ENCODE measurements around the gene ZNF684.
A peak's percentile ranks its signal among the peaks of the same experiment; 100 is the strongest.
"Not testable (repeated sequence)": the region's sequence is repeated elsewhere in the genome, so short reads cannot be mapped to it uniquely, and the experiment has no call there.

ZNF684 gene

GRCh38 chr1:40531381-40532061 lies at the start of gene ZNF684:
TSS of gene ZNF684 (plus strand) at chr1:40531637. CDS start at chr1:40533167, 1,530 bp downstream.
- Mint-ChIP-seq H3K4me3 (peak within 1 kb of the TSS; percentile 90), H3K36me3 (peaks cover 6% of the 10 kb centered on the region), H3K4me1 (peaks cover 25% of the 10 kb centered on the region), H3K9me3 (peaks cover 9% of the 10 kb centered on the region), H3K27ac (peak within 1 kb of the TSS; percentile 91)
- ATAC-seq = peak; percentile 98
- DNase-seq (ENCODE audit: low spot score in 2 of 2) = peak; percentile 60 to 90

GRCh38 chr1:40495315-40495903 lies 36.0 kb upstream of the ZNF684 start:
- Mint-ChIP-seq H3K9me3 (peaks cover 37% of the 10 kb centered on the region), H3K4me1 (no peaks in the 10 kb centered on the region), H3K36me3 (peaks cover 47% of the 10 kb centered on the region), H3K27ac (no peak overlapping the region), H3K4me3 (no peak overlapping the region)
- DNase-seq (ENCODE audit: low spot score in 2 of 2) (no peak), ATAC-seq (no peak)

GRCh38 chr1:40502651-40503050 lies 28.8 kb upstream of the ZNF684 start:
- not testable (repeated sequence) for H3K27ac Mint-ChIP-seq; H3K36me3 Mint-ChIP-seq; DNase-seq (ENCODE audit: low spot score in 2 of 2); H3K4me3 Mint-ChIP-seq; ATAC-seq; H3K4me1 Mint-ChIP-seq
- H3K9me3 Mint-ChIP-seq = peaks cover 35% of the 10 kb centered on the region

- peaks cover 12% of the 10 kb centered on the region for H3K4me1 Mint-ChIP-seq
- H3K27ac Mint-ChIP-seq = peak overlapping the region; percentile 91
- H3K9me3 Mint-ChIP-seq = peaks cover 24% of the 10 kb centered on the region
- DNase-seq (ENCODE audit: low spot score in 2 of 2) (no peak), ATAC-seq (no peak)
- peak overlapping the region; percentile 90 for H3K4me3 Mint-ChIP-seq
- peaks cover 13% of the 10 kb centered on the region for H3K36me3 Mint-ChIP-seq
Observed at GRCh38 chr1:40507973-40508372, 23.5 kb upstream of the ZNF684 start.

GRCh38 chr1:40508375-40509341 lies 22.8 kb upstream of the ZNF684 start, which contains the start of gene EXO5:
TSS of gene EXO5 (plus strand) at chr1:40508767. CDS start at chr1:40514545, 5,778 bp downstream.
- H3K4me3 Mint-ChIP-seq = peak within 1 kb of the TSS; percentile 90
- DNase-seq (ENCODE audit: low spot score in 2 of 2) = peak; percentile 74 to 92
- peak within 1 kb of the TSS; percentile 91 for H3K27ac Mint-ChIP-seq
- peaks cover 20% of the 10 kb centered on the region for H3K9me3 Mint-ChIP-seq
- H3K36me3 Mint-ChIP-seq = peaks cover 13% of the 10 kb centered on the region
- ATAC-seq = peak; percentile 100
- peaks cover 12% of the 10 kb centered on the region for H3K4me1 Mint-ChIP-seq

GRCh38 chr1:40519517-40519916 lies 11.9 kb upstream of the ZNF684 start:
- no peak for ATAC-seq
- H3K4me1 Mint-ChIP-seq = no peaks in the 10 kb centered on the region

GRCh38 chr1:40530735-40531380 lies 579 bp upstream of the ZNF684 start:
- peaks cover 13% of the 10 kb centered on the region for H3K9me3 Mint-ChIP-seq
- peaks cover 25% of the 10 kb centered on the region for H3K4me1 Mint-ChIP-seq
- peak overlapping the region; percentile 91 for H3K27ac Mint-ChIP-seq
- H3K36me3 Mint-ChIP-seq = peaks cover 6% of the 10 kb centered on the region
- DNase-seq (ENCODE audit: low spot score in 2 of 2) = peak in 1 of 2 donors; percentile 50
- no peak for ATAC-seq
- H3K4me3 Mint-ChIP-seq = peak overlapping the region; percentile 90

More at GRCh38 chr1:40519517-40519916, 11.9 kb upstream of the ZNF684 start:
- DNase-seq (ENCODE audit: low spot score in 2 of 2) = no peak
- Mint-ChIP-seq H3K9me3 (peaks cover 33% of the 10 kb centered on the region), H3K4me3 (no peak overlapping the region), H3K27ac (no peak overlapping the region), H3K36me3 (no peaks in the 10 kb centered on the region)

GRCh38 chr1:40532062-40532389 lies 589 bp downstream of the ZNF684 start:
- DNase-seq (ENCODE audit: low spot score in 2 of 2) (peak in 1 of 2 donors; percentile 3), ATAC-seq (no peak)
- H3K4me3 Mint-ChIP-seq = peak overlapping the region; percentile 90
- H3K27ac Mint-ChIP-seq = peak overlapping the region; percentile 91
- H3K9me3 Mint-ChIP-seq = peaks cover 9% of the 10 kb centered on the region
- peaks cover 6% of the 10 kb centered on the region for H3K36me3 Mint-ChIP-seq
- H3K4me1 Mint-ChIP-seq = peaks cover 25% of the 10 kb centered on the region

GRCh38 chr1:40532844-40533424 lies 1.5 kb downstream of the ZNF684 start:
- Mint-ChIP-seq H3K4me1 (peaks cover 25% of the 10 kb centered on the region), H3K36me3 (peaks cover 6% of the 10 kb centered on the region), H3K9me3 (peaks cover 9% of the 10 kb centered on the region), H3K27ac (no peak overlapping the region), H3K4me3 (peak overlapping the region; percentile 90)
- DNase-seq (ENCODE audit: low spot score in 2 of 2) (no peak), ATAC-seq (no peak)

- Mint-ChIP-seq H3K4me1 (peaks cover 25% of the 10 kb centered on the region), H3K9me3 (peaks cover 9% of the 10 kb centered on the region), H3K36me3 (peaks cover 6% of the 10 kb centered on the region), H3K4me3 (no peak overlapping the region), H3K27ac (no peak overlapping the region)
- no peak for DNase-seq (ENCODE audit: low spot score in 2 of 2)
- ATAC-seq = no peak
Observed at GRCh38 chr1:40534589-40534988, 3.2 kb downstream of the ZNF684 start.

GRCh38 chr1:40535732-40536131 lies 4.3 kb downstream of the ZNF684 start:
- Mint-ChIP-seq H3K36me3 (peaks cover 6% of the 10 kb centered on the region), H3K4me1 (peaks cover 24% of the 10 kb centered on the region), H3K9me3 (peaks cover 6% of the 10 kb centered on the region), H3K4me3 (no peak overlapping the region), H3K27ac (no peak overlapping the region)
- ATAC-seq = no peak
- no peak for DNase-seq (ENCODE audit: low spot score in 2 of 2)

- H3K27ac Mint-ChIP-seq = no peak overlapping the region
- no peak for ATAC-seq
Observed at GRCh38 chr1:40539338-40539737, 7.9 kb downstream of the ZNF684 start.

GRCh38 chr1:40546957-40547356 lies 15.5 kb downstream of the ZNF684 start:
- peaks cover 11% of the 10 kb centered on the region for H3K9me3 Mint-ChIP-seq
- ATAC-seq (no peak), DNase-seq (ENCODE audit: low spot score in 2 of 2) (no peak)
- no peak overlapping the region for H3K27ac Mint-ChIP-seq
- peaks cover 51% of the 10 kb centered on the region for H3K36me3 Mint-ChIP-seq
- no peak overlapping the region for H3K4me3 Mint-ChIP-seq
- no peaks in the 10 kb centered on the region for H3K4me1 Mint-ChIP-seq

More at GRCh38 chr1:40539338-40539737, 7.9 kb downstream of the ZNF684 start:
- Mint-ChIP-seq H3K36me3 (peaks cover 28% of the 10 kb centered on the region), H3K9me3 (no peaks in the 10 kb centered on the region), H3K4me3 (no peak overlapping the region), H3K4me1 (no peaks in the 10 kb centered on the region)
- no peak for DNase-seq (ENCODE audit: low spot score in 2 of 2)

- H3K9me3 Mint-ChIP-seq = no peaks in the 10 kb centered on the region
- ATAC-seq (no peak), DNase-seq (ENCODE audit: low spot score in 2 of 2) (no peak)
- no peaks in the 10 kb centered on the region for H3K4me1 Mint-ChIP-seq
- H3K27ac Mint-ChIP-seq = no peak overlapping the region
- H3K36me3 Mint-ChIP-seq = no peaks in the 10 kb centered on the region
- H3K4me3 Mint-ChIP-seq = no peak overlapping the region
Observed at GRCh38 chr1:40553017-40553416, 21.6 kb downstream of the ZNF684 start.

Data from stimulated activated effector memory CD8-positive, alpha-beta T cell treated with anti-CD3 and anti-CD28 coated beads, Interleukin-12 subunit alpha, Interleukin-12 subunit beta, amount 100 ng/mL, for 72 hours (primary cell).